OCI-LY1 (cell line): ENCODE measurements around the gene HECTD1.
A peak's percentile ranks its signal among the peaks of the same experiment; 100 is the strongest.

Experiments
- H2AFZ ChIP-seq: fragments of 200-600 bp; sonication (generic), shearing (Covaris generic); 2 replicates; pipeline ENCODE4 v1.6.0; 2014; ENCODE audit warnings: antibody characterized with exemption, mild to moderate bottlenecking, low read length
- H3F3A ChIP-seq: fragments of 200-600 bp; sonication (generic), shearing (Covaris generic); 2 replicates; pipeline ENCODE4 v1.6.0; 2014; ENCODE audit warnings: mild to moderate bottlenecking, antibody characterized with exemption, low read length, moderate library complexity; ENCODE audit not compliant: insufficient read depth
- H3K27ac ChIP-seq: fragments of 200-600 bp; sonication (generic); 2 replicates; pipeline ENCODE4 v1.5.1; 2014; ENCODE audit warnings: low read length, mixed run types, mild to moderate bottlenecking, low read depth; ENCODE audit not compliant: poor library complexity, severe bottlenecking
- H3K27me3 ChIP-seq: fragments of 200-600 bp; sonication (generic); 2 replicates; pipeline ENCODE4 v1.6.0; 2014; ENCODE audit warnings: antibody characterized with exemption, mild to moderate bottlenecking, low read length, moderate library complexity; ENCODE audit not compliant: insufficient read depth
- H3K36me3 ChIP-seq: fragments of 200-600 bp; sonication (generic); 2 replicates; pipeline ENCODE4 v1.6.1; 2014; ENCODE audit warnings: mild to moderate bottlenecking, antibody characterized with exemption, low read length, moderate library complexity, mixed read lengths; ENCODE audit not compliant: insufficient read depth
- H3K4me1 ChIP-seq: fragments of 200-600 bp; sonication (generic); 2 replicates; pipeline ENCODE4 v1.5.1; 2014; ENCODE audit warnings: mild to moderate bottlenecking, low read length, moderate library complexity; ENCODE audit not compliant: insufficient read depth, severe bottlenecking
- H3K4me2 ChIP-seq: fragments of 200-600 bp; sonication (generic), shearing (Covaris generic); 2 replicates; pipeline ENCODE4 v1.6.1; 2014; ENCODE audit warnings: low read length
- H3K4me3 ChIP-seq: fragments of 200-600 bp; sonication (generic); 2 replicates; pipeline ENCODE4 v1.5.1; 2014; ENCODE audit warnings: low read length, low read depth, mild to moderate bottlenecking, mixed read lengths; ENCODE audit not compliant: poor library complexity, severe bottlenecking
- H3K79me2 ChIP-seq: fragments of 200-600 bp; shearing (Covaris generic); 2 replicates; pipeline ENCODE4 v1.6.1; 2016; ENCODE audit warnings: mixed run types, low read length, mixed read lengths; ENCODE audit not compliant: insufficient read depth
- H3K9ac ChIP-seq: fragments of 200-600 bp; sonication (generic), shearing (Covaris generic); 2 replicates; pipeline ENCODE4 v1.6.1; 2014; ENCODE audit warnings: mild to moderate bottlenecking, low read length, mixed read lengths
- H3K9me2 ChIP-seq: fragments of 200-600 bp; sonication (generic), shearing (Covaris generic); 2 replicates; pipeline ENCODE4 v1.6.1; 2014; ENCODE audit warnings: low read depth, mild to moderate bottlenecking, low read length, mixed read lengths
- H3K9me3 ChIP-seq: fragments of 200-600 bp; shearing (Covaris generic); 2 replicates; pipeline ENCODE4 v1.6.1; 2014; ENCODE audit warnings: low read length, mixed read lengths
- H4K20me1 ChIP-seq: fragments of 200-600 bp; sonication (generic), shearing (Covaris generic); 2 replicates; pipeline ENCODE4 v1.6.0; 2016; ENCODE audit warnings: mild to moderate bottlenecking, low read length; ENCODE audit not compliant: insufficient read depth
- CTCF ChIP-seq: fragments of 200-600 bp; sonication (generic), shearing (Covaris generic); IDR thresholded peaks from 2 replicates; pipeline ENCODE4 v1.5.1; 2017; ENCODE audit warnings: mild to moderate bottlenecking, antibody characterized with exemption, low read length, moderate library complexity, mixed read lengths
- EZH2 ChIP-seq: fragments of 200-600 bp; sonication (generic), shearing (Covaris generic); IDR thresholded peaks from 2 replicates; pipeline ENCODE4 v1.8.0; 2017; ENCODE audit warnings: borderline replicate concordance, mixed run types, mild to moderate bottlenecking, antibody characterized with exemption, low read length, moderate library complexity, mixed read lengths

The HECTD1 gene

GRCh38 chr14:31209605-31210004 lies 2.0 kb upstream of the HECTD1 start:
- no peaks in the 10 kb centered on the region for H3K9me3 ChIP-seq
- H3K9me2 ChIP-seq: no peaks in the 10 kb centered on the region
- no peaks in the 10 kb centered on the region for H3K27me3 ChIP-seq
- H3K4me1 ChIP-seq: peaks cover 27% of the 10 kb centered on the region
- H3F3A ChIP-seq: no peaks in the 10 kb centered on the region
- H4K20me1 ChIP-seq: no peaks in the 10 kb centered on the region
- H3K4me3 ChIP-seq: no peak overlapping the region
- TF ChIP-seq EZH2 (no peak), CTCF (no peak)
- no peak overlapping the region for H3K4me2 ChIP-seq
- no peak overlapping the region for H3K27ac ChIP-seq
- H2AFZ ChIP-seq: no peak overlapping the region
- H3K9ac ChIP-seq: no peak overlapping the region
- H3K79me2 ChIP-seq: peaks cover 25% of the 10 kb centered on the region
- peaks cover 11% of the 10 kb centered on the region for H3K36me3 ChIP-seq

GRCh38 chr14:31208546-31209424 lies 1.2 kb upstream of the HECTD1 start:
- Histone ChIP-seq H3K4me1 (peaks cover 28% of the 10 kb centered on the region), H2AFZ (peak overlapping the region; percentile 18; the same call in 1 of the 2 replicates), H3K27me3 (no peaks in the 10 kb centered on the region), H3K4me3 (peak overlapping the region; percentile 90), H3K36me3 (peaks cover 19% of the 10 kb centered on the region), H3K9me3 (no peaks in the 10 kb centered on the region), H3K4me2 (peak overlapping the region; percentile 98), H3K27ac (peak overlapping the region; percentile 94), H3K9me2 (no peaks in the 10 kb centered on the region), H4K20me1 (no peaks in the 10 kb centered on the region), H3K9ac (peak overlapping the region; percentile 69), H3K79me2 (peaks cover 30% of the 10 kb centered on the region), H3F3A (no peaks in the 10 kb centered on the region)
- TF ChIP-seq CTCF (no peak), EZH2 (no peak)

- Histone ChIP-seq H3K4me3 (peak overlapping the region; percentile 90), H3K9me3 (no peaks in the 10 kb centered on the region), H4K20me1 (no peaks in the 10 kb centered on the region), H2AFZ (no peak overlapping the region), H3K4me1 (peaks cover 28% of the 10 kb centered on the region), H3K9me2 (no peaks in the 10 kb centered on the region), H3K27me3 (no peaks in the 10 kb centered on the region), H3K79me2 (peaks cover 39% of the 10 kb centered on the region), H3K4me2 (peak overlapping the region; percentile 98), H3K36me3 (peaks cover 29% of the 10 kb centered on the region), H3F3A (no peaks in the 10 kb centered on the region), H3K9ac (peak overlapping the region; percentile 84), H3K27ac (peak overlapping the region; percentile 81)
- TF ChIP-seq EZH2 (no peak), CTCF (no peak)
These were observed 272 bp downstream of the HECTD1 start for GRCh38 chr14:31207287-31207754.
